SK-N-SH treated with all-trans-retinoic acid at 6 μM for 48 hours (cell line): ENCODE results near the gene IFT27.

ENCODE experiments used
- PPARA ChIP-seq: fragments of 250-450 bp; sonication (Bioruptor Pico); IDR thresholded peaks from 2 replicates; pipeline ENCODE4 v1.5.0; 2020; ENCODE audit warnings: mild to moderate bottlenecking, borderline replicate concordance
- RARB ChIP-seq: fragments of 250-450 bp; sonication (Bioruptor Pico); IDR thresholded peaks from 2 replicates; pipeline ENCODE4 v1.8.0; 2021; ENCODE audit warnings: mild to moderate bottlenecking, moderate library complexity
- SNAI2 ChIP-seq: fragments of 250-450 bp; sonication (Bioruptor Pico); IDR thresholded peaks from 2 replicates; pipeline ENCODE4 v1.5.0; 2020; ENCODE audit warnings: mild to moderate bottlenecking, moderate library complexity
- TOX ChIP-seq: fragments of 250-450 bp; sonication (Bioruptor Pico); IDR thresholded peaks from 2 replicates; pipeline ENCODE4 v1.8.0; 2021; ENCODE audit warnings: mild to moderate bottlenecking, moderate library complexity, borderline replicate concordance
- ZFP3 ChIP-seq: fragments of 250-450 bp; sonication (Bioruptor Pico); IDR thresholded peaks from 2 replicates; pipeline ENCODE4 v1.5.0; 2020; ENCODE audit warnings: mild to moderate bottlenecking, moderate library complexity
- ZFP30 ChIP-seq: fragments of 450-650 bp; formaldehyde crosslinking; IDR thresholded peaks from 2 replicates; pipeline ENCODE4 v1.5.0; 2022; ENCODE audit warnings: mild to moderate bottlenecking, moderate library complexity
- ZNF565 ChIP-seq: fragments of 450-650 bp; formaldehyde crosslinking; conservative IDR thresholded peaks from 2 replicates; pipeline ENCODE4 v1.5.0; 2020; ENCODE audit warnings: low read depth, mild to moderate bottlenecking, moderate library complexity
- TF ChIP-seq, protein P1 (sequence below): fragments of 250-450 bp; sonication (Bioruptor Pico); IDR thresholded peaks from 2 replicates; pipeline ENCODE4 v1.5.0; 2020; ENCODE audit warnings: mild to moderate bottlenecking, moderate library complexity

DNA sequence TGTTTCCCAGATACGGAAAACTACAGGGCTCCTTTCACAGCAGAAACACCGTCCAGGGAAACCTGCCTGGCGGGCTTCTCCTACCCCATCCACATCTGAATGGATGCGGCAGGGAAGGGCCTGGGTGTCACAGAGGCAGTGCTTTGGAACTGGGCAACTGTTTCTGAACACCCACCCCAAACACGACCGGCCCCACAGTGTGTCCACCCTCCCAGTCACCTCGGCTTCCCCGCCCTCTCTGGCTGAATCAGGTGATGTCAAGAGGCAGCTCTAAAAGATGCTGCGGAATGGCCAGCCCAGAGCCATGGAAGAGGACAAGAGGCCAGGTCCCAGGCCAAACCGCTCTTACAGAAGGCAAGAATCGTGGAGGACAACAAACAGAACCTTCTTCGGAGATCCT, 22.0 kb downstream of the IFT27 start:
- no peak for TF ChIP-seq ZFP3 (CRISPR knock-in tag)
- no peak for TF ChIP-seq PPARA
- TF ChIP-seq, protein P1, sequence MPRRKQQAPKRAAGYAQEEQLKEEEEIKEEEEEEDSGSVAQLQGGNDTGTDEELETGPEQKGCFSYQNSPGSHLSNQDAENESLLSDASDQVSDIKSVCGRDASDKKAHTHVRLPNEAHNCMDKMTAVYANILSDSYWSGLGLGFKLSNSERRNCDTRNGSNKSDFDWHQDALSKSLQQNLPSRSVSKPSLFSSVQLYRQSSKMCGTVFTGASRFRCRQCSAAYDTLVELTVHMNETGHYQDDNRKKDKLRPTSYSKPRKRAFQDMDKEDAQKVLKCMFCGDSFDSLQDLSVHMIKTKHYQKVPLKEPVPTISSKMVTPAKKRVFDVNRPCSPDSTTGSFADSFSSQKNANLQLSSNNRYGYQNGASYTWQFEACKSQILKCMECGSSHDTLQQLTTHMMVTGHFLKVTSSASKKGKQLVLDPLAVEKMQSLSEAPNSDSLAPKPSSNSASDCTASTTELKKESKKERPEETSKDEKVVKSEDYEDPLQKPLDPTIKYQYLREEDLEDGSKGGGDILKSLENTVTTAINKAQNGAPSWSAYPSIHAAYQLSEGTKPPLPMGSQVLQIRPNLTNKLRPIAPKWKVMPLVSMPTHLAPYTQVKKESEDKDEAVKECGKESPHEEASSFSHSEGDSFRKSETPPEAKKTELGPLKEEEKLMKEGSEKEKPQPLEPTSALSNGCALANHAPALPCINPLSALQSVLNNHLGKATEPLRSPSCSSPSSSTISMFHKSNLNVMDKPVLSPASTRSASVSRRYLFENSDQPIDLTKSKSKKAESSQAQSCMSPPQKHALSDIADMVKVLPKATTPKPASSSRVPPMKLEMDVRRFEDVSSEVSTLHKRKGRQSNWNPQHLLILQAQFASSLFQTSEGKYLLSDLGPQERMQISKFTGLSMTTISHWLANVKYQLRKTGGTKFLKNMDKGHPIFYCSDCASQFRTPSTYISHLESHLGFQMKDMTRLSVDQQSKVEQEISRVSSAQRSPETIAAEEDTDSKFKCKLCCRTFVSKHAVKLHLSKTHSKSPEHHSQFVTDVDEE (CRISPR knock-in tag): no peak
- TF ChIP-seq TOX (CRISPR knock-in tag): no peak
- no peak for TF ChIP-seq SNAI2 (CRISPR knock-in tag)
- no peak for TF ChIP-seq ZNF565 (CRISPR knock-in tag)
- no peak for TF ChIP-seq ZFP30 (CRISPR knock-in tag)
- TF ChIP-seq RARB (CRISPR knock-in tag): no peak
